DND-41 (cell line): ENCODE measurements around the gene ABCA13.

Source experiments
- ATAC-seq: fragments of 200-7000 bp; cut with Tn5 transposase; 3 replicates; pipeline ENCODE4 v1.9.1; 2021; ENCODE audit warnings: low read depth; ENCODE audit not compliant: insufficient read depth
- DNase-seq: peaks from one replicate; pipeline ENCODE4 v3.0.0-alpha.2; 2020
- H2AFZ ChIP-seq: 2 replicates; pipeline ENCODE4 v1.6.0; 2012; ENCODE audit warnings: low read depth, low read length
- H3K27ac ChIP-seq: 2 replicates; pipeline ENCODE4 v1.5.1; 2012; ENCODE audit warnings: low read length, inconsistent platforms
- H3K27me3 ChIP-seq: fragments of 200-600 bp; sonication (generic); 2 replicates; pipeline ENCODE4 v1.6.0; 2012; ENCODE audit warnings: low read length, mild to moderate bottlenecking, inconsistent platforms; ENCODE audit not compliant: insufficient read depth, poor library complexity
- H3K36me3 ChIP-seq: 2 replicates; pipeline ENCODE4 v1.5.1; 2012; ENCODE audit warnings: low read length, inconsistent platforms; ENCODE audit not compliant: insufficient read depth
- H3K4me1 ChIP-seq: 2 replicates; pipeline ENCODE4 v1.5.1; 2012; ENCODE audit warnings: mild to moderate bottlenecking, low read length; ENCODE audit not compliant: insufficient read depth
- H3K4me2 ChIP-seq: 2 replicates; pipeline ENCODE4 v1.6.0; 2012; ENCODE audit warnings: mild to moderate bottlenecking, moderate library complexity, low read length, inconsistent platforms; ENCODE audit not compliant: insufficient read depth
- H3K4me3 ChIP-seq, 2 experiments: fragments of 200-600 bp in 1 of 2; shearing (Covaris generic) in 1 of 2; 2 replicates each; pipeline ENCODE4 v1.5.1; 2012 to 2016; ENCODE audit warnings: inconsistent platforms in 2 of 2, low read length in 2 of 2, mild to moderate bottlenecking in 2 of 2, low read depth in 1 of 2, moderate library complexity in 1 of 2
- H3K79me2 ChIP-seq: 2 replicates; pipeline ENCODE4 v1.6.0; 2012; ENCODE audit warnings: low read length, inconsistent platforms; ENCODE audit not compliant: insufficient read depth
- H3K9ac ChIP-seq: 2 replicates; pipeline ENCODE4 v1.6.0; 2012; ENCODE audit warnings: low read depth, mild to moderate bottlenecking, inconsistent platforms, low read length, moderate library complexity
- H3K9me3 ChIP-seq: 2 replicates; pipeline ENCODE4 v1.5.1; 2012; ENCODE audit warnings: low read length, moderate library complexity, mild to moderate bottlenecking, inconsistent platforms; ENCODE audit not compliant: insufficient read depth, severe bottlenecking
- H4K20me1 ChIP-seq: 2 replicates; pipeline ENCODE4 v1.6.0; 2012; ENCODE audit warnings: low read length; ENCODE audit not compliant: insufficient read depth
- CTCF ChIP-seq: IDR thresholded peaks from 2 replicates; pipeline ENCODE4 v1.5.1; 2012; ENCODE audit warnings: borderline replicate concordance, low read length, moderate library complexity, mild to moderate bottlenecking; ENCODE audit not compliant: poor library complexity, severe bottlenecking; ENCODE audit errors: extremely low read depth
- EZH2 ChIP-seq: IDR thresholded peaks from 3 replicates; pipeline ENCODE4 v1.6.1; 2012; ENCODE audit warnings: borderline replicate concordance, low read depth, mild to moderate bottlenecking, moderate library complexity, low read length, inconsistent platforms; ENCODE audit not compliant: severe bottlenecking

ABCA13 gene

GRCh38 chr7:48384180-48384752 lies 213.0 kb downstream of the ABCA13 start:
- Histone ChIP-seq H3K36me3 (no peaks in the 10 kb centered on the region), H2AFZ (no peak overlapping the region), H3K27ac (no peak overlapping the region), H3K27me3 (no peaks in the 10 kb centered on the region), H3K4me2 (no peak overlapping the region), H3K9ac (no peak overlapping the region), H3K4me1 (no peaks in the 10 kb centered on the region), H3K9me3 (no peaks in the 10 kb centered on the region), H3K79me2 (no peaks in the 10 kb centered on the region), H3K4me3 (no peak overlapping the region), H4K20me1 (no peaks in the 10 kb centered on the region)
- TF ChIP-seq CTCF (no peak), EZH2 (no peak)
- DNase-seq (no peak), ATAC-seq (no peak)

- H3K27me3 ChIP-seq: no peaks in the 10 kb centered on the region
- H3K4me3 ChIP-seq: no peak overlapping the region
- no peak overlapping the region for H3K27ac ChIP-seq
- H3K9ac ChIP-seq: no peak overlapping the region
- DNase-seq (no peak), ATAC-seq (no peak)
- no peak overlapping the region for H2AFZ ChIP-seq
- no peaks in the 10 kb centered on the region for H4K20me1 ChIP-seq
- H3K4me1 ChIP-seq: peaks cover 33% of the 10 kb centered on the region
- H3K4me2 ChIP-seq: no peak overlapping the region
- TF ChIP-seq CTCF: no peak
- TF ChIP-seq EZH2: no peak
- no peaks in the 10 kb centered on the region for H3K36me3 ChIP-seq
- H3K79me2 ChIP-seq: no peaks in the 10 kb centered on the region
- H3K9me3 ChIP-seq: no peaks in the 10 kb centered on the region
These were observed 216.7 kb downstream of the ABCA13 start for GRCh38 chr7:48387932-48388331.

- no peak overlapping the region for H3K4me3 ChIP-seq
- H3K9me3 ChIP-seq: no peaks in the 10 kb centered on the region
- no peaks in the 10 kb centered on the region for H3K79me2 ChIP-seq
- H3K36me3 ChIP-seq: no peaks in the 10 kb centered on the region
- H3K4me1 ChIP-seq: peaks cover 33% of the 10 kb centered on the region
- H3K9ac ChIP-seq: no peak overlapping the region
- H3K27ac ChIP-seq: no peak overlapping the region
- ATAC-seq: no peak
- no peaks in the 10 kb centered on the region for H3K27me3 ChIP-seq
- no peak for DNase-seq
- H4K20me1 ChIP-seq: no peaks in the 10 kb centered on the region
- no peak overlapping the region for H3K4me2 ChIP-seq
- TF ChIP-seq CTCF: no peak
- no peak for TF ChIP-seq EZH2
- H2AFZ ChIP-seq: no peak overlapping the region
These were observed 217.7 kb downstream of the ABCA13 start for GRCh38 chr7:48388911-48389310.

- Histone ChIP-seq H3K9ac (no peak overlapping the region), H3K4me1 (peaks cover 33% of the 10 kb centered on the region), H3K9me3 (no peaks in the 10 kb centered on the region), H4K20me1 (no peaks in the 10 kb centered on the region), H3K4me2 (no peak overlapping the region), H3K79me2 (no peaks in the 10 kb centered on the region), H3K27ac (peak overlapping the region; percentile 64), H3K36me3 (no peaks in the 10 kb centered on the region), H2AFZ (no peak overlapping the region), H3K4me3 (no peak overlapping the region), H3K27me3 (no peaks in the 10 kb centered on the region)
- DNase-seq: no peak
- TF ChIP-seq CTCF: no peak
- no peak for TF ChIP-seq EZH2
- no peak for ATAC-seq
These were observed 218.7 kb downstream of the ABCA13 start for GRCh38 chr7:48389977-48390376.
